NCI-H2029 treated with DMSO at 0.1 percent for 48 hours (cell line): Measurements from ENCODE around the gene SLITRK4.

ENCODE experiments used
- DNase-seq: peaks from one replicate; lab custom pipeline; 2025; lab: John Stamatoyannopoulos, UW

The SLITRK4 gene, protein sequence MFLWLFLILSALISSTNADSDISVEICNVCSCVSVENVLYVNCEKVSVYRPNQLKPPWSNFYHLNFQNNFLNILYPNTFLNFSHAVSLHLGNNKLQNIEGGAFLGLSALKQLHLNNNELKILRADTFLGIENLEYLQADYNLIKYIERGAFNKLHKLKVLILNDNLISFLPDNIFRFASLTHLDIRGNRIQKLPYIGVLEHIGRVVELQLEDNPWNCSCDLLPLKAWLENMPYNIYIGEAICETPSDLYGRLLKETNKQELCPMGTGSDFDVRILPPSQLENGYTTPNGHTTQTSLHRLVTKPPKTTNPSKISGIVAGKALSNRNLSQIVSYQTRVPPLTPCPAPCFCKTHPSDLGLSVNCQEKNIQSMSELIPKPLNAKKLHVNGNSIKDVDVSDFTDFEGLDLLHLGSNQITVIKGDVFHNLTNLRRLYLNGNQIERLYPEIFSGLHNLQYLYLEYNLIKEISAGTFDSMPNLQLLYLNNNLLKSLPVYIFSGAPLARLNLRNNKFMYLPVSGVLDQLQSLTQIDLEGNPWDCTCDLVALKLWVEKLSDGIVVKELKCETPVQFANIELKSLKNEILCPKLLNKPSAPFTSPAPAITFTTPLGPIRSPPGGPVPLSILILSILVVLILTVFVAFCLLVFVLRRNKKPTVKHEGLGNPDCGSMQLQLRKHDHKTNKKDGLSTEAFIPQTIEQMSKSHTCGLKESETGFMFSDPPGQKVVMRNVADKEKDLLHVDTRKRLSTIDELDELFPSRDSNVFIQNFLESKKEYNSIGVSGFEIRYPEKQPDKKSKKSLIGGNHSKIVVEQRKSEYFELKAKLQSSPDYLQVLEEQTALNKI

DNA sequence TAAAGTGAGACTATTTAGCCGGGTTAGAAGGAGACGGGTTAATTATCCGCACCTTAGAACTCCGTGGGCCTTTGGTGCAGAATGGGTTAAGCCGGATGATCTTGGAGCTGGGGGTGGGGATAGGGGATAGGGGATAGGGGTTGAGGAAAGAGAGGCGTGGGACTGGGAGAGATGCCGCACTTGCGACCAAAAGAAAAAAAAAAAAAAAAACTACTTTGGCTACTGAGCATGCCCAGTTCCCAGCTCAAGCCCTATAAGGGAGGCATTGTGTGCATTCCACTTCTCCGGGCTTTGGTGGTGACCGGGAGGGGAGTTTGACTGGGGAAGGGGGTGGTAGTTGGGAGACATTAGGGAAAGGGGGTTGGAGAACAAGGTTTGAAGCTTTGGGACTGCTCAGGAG, at the start of gene SLITRK4:
TSS of gene SLITRK4 (minus strand) at position 187 of the 400 bp plus-strand sequence. CDS start 4,993 bp downstream, outside the sequence.
- no peak for DNase-seq

DNA sequence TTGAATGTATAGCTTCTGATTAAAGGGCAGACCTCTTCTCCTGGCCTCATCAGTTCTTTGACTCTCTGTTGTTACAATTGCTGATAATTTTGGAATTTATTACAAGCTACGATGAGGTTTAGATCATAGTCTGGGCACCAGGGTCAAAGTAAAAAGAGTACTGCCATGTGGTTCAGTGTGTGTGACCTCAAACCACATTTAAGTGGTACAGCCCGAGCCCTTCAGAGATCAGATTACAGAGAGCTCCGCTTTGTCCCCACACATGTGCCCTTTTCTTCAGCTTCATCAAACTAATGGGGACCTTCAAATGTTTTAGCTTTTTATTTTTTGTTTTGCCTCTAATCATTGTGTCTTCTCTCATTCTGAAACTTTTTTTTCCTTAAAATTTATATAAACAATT, 47.6 kb upstream of the SLITRK4 start:
- DNase-seq: no peak

DNA sequence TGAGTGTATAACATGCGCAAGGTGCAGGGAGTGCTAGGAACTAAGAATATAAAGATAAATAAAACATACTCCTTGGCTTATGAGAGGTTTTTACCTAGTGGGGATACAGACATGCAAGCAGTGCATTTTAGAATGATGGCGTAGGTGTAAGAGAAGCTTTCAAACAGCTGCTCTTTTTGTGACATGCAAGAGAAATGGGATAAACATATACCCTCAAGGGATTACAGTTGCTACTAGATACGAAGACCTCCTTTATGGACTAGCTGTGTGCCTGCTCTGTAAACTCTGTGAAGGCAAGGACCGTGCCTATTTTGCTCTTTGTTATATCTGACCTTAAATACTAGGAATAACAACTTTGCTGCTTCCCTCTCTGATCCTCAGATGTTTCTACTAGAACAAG, 39.0 kb upstream of the SLITRK4 start:
- no peak for DNase-seq

DNA sequence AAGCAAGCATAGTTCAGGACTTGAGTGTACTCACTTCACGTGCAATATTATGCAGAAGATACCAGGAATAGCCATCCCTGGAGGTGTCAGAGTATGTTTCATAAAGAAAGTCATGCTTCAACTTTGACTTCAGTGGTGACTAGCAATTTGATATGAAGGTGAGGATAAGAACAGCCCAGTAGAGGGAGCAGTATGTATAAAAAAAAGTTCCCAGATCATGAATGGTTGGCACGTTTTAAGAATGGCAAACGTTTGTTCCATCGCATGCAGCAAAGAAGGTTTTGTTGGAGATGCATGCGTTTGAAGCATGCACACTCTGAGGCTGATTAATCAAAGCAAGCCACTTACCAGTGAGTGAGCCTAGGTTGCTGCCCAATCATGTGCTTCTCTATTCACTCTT, 33.5 kb upstream of the SLITRK4 start:
- DNase-seq: no peak

DNA sequence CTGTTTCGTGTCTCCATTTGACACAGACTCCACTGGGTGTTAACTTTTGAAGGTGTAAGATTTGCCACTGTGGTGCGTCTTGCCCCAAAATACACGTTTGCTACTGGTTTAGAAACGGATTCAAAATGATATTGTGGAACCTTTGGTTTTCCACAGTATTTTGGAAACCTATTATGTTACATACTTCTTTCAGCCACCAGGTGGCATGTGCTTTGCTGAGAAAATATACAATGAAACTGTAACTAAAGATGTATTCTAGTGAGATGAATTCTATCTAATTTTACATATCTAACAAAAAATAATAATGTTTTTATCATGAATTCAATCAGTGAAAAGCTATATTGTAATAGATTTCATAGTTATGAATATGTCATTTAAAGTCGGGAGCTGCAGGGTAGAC, 28.4 kb upstream of the SLITRK4 start:
- no peak for DNase-seq

DNA sequence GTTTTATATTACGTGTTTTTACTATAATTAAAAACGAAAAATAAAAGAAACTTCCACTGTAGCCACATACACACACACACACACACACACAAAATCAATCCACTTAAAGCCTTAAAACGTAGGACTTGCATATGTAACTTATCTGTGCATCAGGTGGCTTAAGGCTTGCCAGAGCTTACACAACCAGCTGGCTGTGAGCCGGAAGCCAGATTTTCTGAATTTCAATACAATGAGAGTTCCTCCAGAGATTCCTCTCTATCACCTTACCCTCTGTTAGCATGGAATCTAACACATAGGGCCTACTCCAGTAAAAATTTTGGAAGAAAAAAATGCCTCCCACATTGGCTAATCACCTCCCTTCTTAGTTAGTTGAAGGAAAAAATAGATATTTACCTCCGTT, 27.9 kb upstream of the SLITRK4 start:
- DNase-seq: no peak

DNA sequence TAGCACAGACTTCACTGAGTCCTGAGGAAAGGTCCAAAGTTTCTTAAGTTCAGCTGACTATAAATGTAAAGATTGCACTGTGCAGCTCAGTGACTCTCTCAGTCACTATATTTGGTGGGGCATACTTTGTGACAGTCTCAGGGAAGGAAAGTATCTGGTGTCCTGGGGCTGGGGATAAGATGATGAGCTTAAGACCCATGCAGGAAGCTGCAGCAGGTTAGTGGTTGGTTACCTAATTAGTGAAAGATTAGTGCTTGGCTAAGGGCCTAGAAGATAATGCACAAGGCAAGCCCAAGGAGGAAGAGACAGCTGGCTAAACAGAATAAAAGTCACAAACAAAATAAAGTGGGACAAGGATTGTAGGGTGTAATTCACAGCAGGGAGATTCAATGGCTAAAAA, 25.4 kb upstream of the SLITRK4 start:
- no peak for DNase-seq

DNA sequence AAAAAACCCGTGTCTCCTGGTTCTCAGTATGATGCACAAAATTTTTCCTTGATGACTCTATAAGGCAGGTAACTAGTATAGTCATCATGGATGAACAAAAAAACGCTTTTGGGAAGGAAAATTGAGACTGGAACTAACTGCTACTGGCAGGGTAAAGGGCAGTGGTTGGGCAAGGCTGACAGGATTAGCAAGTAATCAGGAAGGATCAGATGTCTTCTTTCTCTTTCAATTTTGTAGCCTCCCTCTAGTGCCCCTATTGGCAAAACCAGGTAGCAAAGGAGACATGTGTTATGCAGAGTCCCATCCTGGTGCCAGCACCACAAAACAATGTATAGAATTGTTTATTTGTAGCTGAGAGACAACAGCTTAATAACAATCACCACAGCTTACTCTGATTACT, 12.8 kb upstream of the SLITRK4 start:
- DNase-seq: peak; percentile 18

DNA sequence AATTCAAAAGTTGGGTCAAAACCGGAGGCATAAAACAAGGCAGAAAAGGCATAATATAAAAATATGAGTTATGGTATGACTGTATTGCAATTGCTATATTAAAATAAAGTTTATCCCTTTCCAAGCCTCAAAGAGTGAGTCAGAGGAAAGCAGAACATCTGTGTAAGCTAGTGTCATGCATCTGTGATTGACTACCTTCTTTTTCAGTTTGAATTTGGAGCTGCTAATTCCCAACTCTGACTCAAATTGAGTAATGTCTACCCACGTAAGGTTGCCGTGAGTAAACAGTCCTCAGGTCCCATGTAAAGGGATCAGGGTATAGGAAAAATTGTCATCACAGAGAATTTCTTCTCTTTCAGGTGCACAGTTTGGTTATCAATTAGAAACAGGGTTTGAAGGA, 6.5 kb upstream of the SLITRK4 start:
- no peak for DNase-seq

DNA sequence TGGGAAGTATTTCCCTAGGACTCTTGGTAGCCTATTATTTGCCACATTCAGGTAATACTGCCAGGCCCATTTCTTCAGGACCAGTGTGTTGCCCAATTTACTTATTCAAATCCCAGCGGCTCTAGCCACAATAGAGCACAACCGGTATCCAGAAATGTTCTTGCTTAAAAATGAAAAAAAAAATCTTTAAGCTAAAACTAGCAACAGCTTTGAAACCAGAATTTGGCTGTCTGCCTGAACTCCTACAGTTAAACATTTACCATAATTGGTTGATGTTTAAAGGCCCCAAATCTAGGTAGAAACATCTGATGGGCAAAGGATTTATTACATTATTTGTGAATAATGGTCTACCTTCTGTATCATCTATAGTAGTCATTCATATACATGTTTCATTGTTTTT, 930 bp upstream of the SLITRK4 start:
- no peak for DNase-seq

DNA sequence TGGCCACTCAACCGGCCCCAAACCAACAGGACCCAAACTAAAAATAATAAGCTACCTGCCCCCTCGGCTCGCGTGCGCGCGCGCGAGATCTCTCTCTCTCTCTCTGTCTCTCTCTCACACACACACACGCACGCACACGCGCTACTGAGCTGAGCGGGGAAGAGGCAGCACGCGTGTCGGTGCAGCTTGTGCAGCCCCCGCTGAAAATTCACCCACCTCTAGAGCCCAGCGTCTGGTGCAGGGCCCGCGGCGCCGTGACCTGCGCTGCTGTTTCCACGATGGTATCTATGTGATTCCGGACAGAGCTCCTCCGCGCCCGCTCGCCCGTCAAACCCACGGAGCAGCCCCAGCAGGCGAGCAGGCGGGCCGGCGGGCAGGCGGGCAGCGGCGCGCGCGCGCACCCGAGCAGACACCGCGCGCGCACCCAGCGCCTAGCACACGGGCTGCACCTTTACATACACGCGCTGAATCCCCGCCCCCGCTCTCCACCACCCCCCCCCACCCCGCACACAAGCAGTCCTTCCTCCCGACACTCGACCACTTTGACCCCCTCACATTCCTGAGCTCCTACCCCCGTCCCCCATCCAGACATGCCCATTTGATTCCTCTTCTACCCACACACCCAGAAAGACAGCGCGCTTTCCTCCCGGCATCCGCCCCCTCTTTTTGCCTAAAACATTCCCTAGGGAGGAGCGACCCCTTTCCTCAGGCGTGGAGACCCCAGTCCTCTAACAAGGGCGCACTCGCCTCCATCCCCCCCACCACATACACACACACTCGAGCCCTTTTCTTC, 1.0 kb downstream of the SLITRK4 start:
- no peak for DNase-seq

DNA sequence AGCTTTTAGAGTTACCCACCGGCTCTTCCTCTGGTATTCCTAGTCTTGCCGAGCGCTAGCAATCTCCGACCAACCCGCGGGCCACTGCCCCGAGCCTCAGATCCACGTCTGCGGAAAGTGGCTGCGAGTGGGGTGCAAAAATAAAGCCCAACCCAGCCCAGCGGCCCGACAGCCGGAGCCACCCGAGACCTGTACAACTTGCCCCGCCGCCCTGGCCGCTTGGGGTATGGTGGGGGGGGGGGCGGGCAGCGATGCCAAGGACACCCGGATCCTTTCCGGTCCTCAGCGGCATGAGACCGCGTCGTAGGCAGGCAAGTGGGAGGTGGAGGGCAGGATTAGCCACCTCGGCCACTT, 1.6 kb downstream of the SLITRK4 start:
- DNase-seq: no peak

DNA sequence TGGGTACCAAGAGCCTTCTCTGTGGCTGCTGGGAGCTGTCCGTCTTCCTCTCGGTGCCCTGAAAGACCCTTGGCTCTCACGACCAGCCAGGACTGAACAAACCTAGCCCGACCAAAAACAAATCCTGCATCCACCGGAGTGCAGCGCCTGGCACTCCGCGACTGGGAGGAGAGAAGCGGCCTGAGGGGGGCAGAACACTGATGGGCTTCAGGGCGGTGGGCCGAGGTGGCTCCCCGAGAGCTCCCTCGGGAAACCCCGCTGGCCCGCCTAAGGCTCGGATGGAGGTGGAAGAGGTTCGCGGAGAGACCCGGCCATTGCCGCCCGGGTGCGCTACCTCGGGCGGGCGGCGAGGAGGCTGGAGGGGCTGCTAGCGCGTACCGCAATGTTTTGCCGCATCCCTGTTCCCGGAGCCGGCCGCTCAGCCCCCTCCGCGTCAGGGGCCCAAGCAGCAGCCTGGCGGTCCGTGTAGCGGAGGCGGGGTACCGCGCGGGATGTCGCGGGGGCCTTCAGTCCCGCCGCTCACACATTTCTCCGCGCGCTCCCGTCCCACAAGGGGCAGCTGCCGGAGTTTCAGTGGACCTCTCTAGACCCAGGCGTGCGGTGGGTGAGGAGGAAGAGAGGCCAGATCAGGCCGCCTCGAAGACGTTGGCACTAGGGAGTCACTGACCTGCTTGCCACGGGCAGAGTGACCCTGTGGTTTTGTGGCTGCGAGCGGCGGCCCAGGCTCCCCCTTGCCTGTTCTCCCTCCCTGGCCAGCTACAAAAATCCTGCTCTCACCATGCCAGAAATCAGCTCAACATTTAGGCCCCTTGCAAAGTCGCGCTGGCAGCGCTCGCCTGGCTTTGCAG, 2.2 kb downstream of the SLITRK4 start:
- no peak for DNase-seq

DNA sequence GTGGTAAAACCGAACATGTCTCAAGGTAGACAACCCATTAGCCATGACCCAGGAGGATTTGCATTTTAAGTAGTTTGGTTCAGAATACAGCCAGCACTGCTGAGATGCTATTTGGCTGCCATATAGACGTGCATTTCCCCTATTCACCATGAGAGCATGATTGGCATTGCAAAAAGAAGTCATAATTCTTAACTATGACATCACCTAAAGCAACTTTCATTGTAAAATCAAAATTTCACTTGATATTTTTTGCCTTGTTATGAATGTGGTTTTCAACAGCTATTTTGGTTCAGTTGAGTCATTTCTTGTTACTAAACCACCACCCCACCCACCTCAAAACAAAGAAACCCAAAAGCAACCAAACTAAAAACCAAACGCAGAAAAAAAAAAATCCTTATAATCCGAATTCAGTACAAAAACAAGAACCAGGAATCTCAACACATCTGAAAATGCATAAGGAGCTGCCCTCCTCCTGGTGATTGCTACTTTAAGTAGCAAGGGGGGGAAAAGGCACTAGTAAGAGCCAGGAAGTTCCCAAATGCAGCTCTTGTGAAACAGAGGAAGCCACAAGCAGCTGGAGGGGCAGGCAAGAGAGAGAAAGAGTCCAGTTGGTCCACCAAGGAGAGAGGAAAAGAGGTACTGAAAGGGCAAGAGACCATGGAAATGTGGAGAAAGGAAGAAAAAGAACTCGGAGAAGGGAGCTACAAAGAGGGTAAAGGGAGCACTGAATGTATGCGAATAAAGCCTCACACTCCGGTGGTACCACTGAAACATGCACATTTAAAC, 3.1 kb downstream of the SLITRK4 start:
- DNase-seq: no peak

DNA sequence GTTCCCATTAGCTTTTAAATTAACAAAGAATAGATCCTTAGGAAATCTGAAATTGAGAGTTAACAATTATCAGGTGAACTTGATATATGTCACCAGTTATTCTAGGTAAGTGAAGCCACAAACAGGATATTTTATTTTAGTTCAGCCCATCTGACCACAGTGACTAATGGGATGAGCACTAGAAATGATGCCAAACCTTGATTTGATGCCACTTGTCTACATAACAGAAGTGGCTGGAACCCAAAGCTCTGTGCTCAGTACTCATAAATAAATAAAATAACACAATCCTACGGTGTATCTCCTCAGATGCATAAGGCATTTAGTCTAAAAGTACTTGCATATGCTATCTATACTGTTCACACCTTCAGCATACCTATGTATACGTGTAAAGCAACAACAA, 12.2 kb downstream of the SLITRK4 start:
- no peak for DNase-seq

DNA sequence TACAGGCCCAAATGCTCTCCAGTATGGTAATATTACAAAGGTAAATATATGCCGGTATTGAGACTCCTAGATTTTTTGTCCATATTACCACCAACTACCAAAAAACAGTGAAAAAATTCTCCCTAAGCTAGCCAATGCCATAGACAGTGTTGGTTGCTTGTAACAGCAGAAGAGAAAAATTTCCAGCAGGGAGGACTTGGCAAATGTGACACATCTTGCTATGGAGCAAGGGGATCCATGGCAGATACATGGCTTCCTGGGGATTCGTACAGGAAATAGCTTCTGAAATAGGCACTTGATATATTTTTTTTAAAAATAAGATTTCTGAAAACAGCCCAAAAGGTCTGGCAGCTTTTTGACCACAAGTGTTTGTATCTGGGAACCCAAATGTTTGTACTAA, 14.6 kb downstream of the SLITRK4 start:
- no peak for DNase-seq

DNA sequence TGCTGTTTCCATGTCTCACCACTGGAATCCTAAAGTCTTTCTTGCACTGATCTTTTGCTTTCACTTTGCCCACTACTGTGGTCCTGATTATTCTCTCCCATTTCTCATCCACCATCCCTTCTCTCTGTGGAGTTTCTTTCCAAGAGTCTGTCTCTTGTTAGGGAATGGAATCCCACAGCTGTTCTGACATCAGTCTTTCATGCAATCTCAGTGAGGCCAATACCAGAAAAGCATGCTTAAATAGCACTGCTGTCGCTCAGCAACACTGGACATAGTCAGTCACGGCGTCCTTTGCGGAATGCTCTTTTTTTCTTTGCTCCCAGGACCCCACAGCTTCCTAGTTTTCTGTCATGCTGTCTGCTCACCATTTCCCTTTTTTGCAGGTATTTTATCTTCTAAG, 20.1 kb downstream of the SLITRK4 start:
- no peak for DNase-seq

DNA sequence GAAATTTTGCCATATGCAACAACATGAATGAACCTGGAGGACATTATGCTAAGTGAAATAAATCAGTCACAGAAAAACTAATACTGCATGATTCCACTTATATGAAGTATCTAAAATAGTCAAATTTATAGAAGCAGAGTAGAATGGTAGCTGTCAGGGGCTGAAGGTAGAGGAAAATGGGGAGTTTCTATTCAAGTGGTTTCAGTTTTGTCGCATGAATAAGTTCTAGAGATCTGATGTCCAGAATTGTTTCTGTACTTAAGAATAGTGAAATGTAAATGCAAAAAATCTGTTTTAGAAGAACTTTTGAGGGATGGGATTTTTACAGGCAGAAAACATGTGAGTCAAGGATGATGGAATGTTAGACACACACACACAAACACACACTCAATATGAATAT, 34.1 kb downstream of the SLITRK4 start:
- no peak for DNase-seq

DNA sequence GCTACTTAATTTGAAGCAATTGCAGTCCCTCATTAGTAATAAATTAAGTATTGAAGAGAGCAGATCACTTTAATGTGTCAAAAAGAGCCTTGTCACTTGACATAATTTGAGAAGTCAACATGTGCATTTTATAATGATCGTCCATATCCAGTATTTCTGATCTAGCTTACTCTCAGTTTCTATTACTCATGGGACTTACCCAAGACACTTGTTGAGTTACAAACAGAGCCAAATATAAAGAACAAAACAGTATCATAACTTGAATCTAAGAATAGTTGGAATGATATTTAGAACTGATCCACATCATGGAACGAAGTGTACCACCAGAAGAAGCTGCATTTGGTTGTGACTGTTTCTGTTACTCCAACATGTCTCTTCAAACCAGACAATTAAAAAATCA, 54.7 kb downstream of the SLITRK4 start:
- DNase-seq: no peak

DNA sequence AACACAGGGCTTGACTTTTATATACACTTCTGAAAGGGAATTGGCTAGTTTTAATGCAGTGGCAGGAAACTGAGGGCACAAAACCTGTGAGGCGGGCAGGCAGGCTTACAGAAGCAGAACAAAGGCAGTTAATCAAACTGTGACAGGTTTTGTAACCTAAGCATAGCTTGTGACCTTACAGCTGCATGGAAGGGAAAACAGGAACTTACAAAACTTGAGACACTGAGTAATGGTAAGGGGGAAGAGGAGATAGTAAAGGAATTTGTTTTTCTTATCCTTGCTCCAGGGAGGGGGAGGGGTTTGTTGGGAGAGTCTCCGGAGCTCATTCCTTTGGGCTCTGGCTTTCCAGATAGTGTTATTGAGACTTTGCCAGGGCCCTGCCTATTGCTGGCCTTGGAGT, 55.6 kb downstream of the SLITRK4 start:
- no peak for DNase-seq
